T follicular helper cell (primary cell): ENCODE data around the gene ADGRL1.

ENCODE experiments used
- DNase-seq: peaks from one replicate; pipeline ENCODE4 v3.0.0-alpha.2; 2020; ENCODE audit warnings: low read depth

The ADGRL1 gene

DNA sequence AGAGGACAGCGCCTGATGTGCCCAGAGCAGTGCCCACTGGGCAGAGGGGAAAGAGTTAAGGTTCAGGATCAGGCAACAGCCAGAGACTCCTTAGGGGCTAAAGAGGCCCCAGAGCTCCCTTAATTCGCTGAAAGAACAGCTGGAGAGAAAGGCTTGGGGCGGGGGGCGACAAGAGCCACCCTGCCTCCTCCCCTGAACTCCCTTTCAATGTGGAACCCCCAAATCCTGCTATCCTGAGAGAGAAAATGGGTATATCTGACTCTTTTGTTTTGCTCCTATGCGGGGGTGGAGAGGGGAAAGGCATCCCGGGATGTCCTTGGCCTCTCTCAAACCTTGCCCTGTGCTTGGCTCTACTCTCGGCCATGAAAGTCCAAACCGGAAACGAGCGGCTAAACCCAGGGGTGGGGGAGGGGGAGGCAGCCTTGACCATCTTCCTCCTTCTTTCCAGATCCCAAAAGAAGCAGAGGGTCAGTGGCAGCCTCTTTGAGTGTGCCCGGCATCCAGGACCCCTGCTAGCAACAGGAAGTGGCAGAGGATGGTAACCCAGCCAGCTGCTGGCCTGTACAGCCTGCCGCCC, 93.1 kb downstream of the ADGRL1 start:
- no peak for DNase-seq

GRCh38 chr19:14112051-14112808, 93.7 kb downstream of the ADGRL1 start:
- DNase-seq: no peak

DNA sequence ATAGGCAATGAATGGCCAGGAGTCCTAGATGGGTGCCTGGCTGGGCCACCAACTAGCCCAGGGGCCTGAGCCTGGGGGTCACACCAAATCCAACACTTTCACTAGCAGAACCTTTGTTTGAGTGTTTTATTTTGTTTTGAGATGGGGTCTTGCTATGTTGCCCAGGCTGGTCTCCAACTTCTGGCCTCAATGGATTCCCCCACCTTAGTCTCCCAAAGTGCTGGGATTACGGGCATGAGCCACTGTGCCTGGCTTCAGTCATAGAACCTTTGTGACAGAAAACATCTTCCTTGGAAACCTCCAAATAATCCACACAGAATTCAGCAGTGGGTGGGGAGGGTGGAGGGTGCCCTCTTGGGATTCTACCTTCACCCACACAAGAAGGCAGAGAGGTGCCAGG, 94.5 kb downstream of the ADGRL1 start:
- DNase-seq: no peak

- DNase-seq: no peak
Measured at GRCh38 chr19:14110650-14111049, 95.3 kb downstream of the ADGRL1 start.

- DNase-seq: no peak
Measured at GRCh38 chr19:14107581-14108461, 98.1 kb downstream of the ADGRL1 start.

DNA sequence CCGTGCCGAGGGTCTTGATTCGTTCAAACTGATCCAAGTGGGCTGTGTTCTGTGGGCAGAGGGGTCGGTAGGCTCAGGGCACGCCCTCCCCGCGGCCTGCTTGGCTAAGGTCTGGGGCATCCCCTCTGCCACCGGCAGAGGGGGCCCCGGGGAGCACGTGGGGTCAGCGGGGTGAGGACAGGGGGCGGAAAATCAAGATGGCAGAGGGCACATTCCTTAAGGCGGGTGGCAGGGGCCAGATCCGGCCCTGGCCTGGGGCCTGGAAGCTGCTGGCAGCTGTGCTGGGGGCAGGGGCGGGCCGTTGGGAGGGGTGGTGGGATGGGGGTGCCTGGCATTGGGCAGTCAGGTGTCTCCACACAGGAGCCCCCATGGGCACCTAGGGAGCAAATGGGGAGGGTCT, 99.1 kb downstream of the ADGRL1 start:
- DNase-seq: no peak

DNA sequence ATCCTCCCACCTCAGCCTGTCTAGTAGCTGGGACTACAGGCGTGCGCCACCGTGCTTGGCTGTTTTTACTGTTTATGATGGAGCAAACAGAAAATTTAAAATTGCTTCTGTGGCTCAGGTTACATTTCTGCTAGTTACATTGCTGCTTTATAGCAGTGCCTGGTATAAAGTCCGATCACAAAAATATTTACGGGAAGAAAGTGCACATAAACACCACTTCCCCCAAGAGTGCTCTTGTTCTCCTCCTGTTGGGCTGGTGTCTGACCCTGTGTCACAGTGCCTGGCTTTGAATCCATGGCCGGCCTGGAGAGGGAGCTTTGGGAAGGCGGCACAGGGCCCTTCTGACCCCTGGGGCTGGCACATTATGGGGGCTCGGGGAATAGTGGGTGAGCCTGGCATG, 100.3 kb downstream of the ADGRL1 start:
- no peak for DNase-seq

DNA sequence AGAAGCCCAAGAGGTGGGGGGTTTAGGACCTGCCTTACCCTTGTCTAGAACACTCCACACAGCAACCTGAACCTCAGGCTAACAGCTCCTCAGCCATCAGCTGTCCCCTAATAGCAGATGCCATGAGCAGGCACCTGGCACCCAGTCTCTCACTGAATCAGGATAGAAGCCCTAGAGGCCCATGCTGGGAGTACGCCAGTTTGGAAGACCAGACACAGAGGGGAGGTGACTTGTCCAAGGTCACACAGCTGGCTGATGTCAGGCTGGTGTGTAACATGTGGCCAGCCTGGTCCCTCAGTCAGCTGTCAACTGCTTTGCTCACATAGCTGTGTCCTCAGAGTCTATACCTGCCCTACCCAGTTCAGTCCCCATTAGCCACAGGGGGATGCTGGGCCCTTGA, 102.7 kb downstream of the ADGRL1 start:
- no peak for DNase-seq

- no peak for DNase-seq
Measured at GRCh38 chr19:14102756-14103155, 103.2 kb downstream of the ADGRL1 start.

- DNase-seq: no peak
Measured at GRCh38 chr19:14102102-14102696, 103.8 kb downstream of the ADGRL1 start.

DNA sequence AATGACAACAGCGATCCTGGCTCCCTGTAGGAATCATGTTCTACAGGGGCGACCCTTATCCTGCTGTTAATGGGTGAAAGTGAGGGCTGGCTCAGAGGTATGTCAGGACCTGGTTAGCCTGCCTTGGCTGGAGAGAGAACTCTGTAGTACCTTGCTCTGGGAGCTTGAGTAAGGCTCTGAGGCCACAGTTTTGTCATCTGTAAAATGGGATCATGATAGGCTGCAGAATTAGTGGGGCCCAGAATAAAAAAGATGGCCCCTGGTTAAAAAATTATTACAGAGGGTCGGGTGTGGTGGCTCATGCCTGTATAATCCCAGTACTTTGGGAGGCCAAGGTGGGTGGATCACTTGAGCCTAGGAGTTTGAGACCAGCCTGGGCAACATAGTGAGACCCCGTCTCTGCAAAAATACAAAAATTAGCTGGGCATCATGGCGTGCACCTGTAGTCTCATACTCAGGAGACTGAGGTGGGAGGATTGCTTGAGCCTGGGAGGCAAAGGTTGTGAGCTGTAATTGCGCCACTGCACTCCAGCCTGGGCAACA, 104.9 kb downstream of the ADGRL1 start:
- no peak for DNase-seq
